GM23338 (cell line): ENCODE results near the gene FRMPD1.

Experiments
- EZH2phosphoT487 ChIP-seq: fragments of 200-600 bp; sonication (generic); IDR thresholded peaks from one replicate; pipeline ENCODE4 v1.8.1; 2018; ENCODE audit warnings: antibody characterized with exemption; ENCODE audit not compliant: unreplicated experiment
- POLR2AphosphoS5 ChIP-seq: IDR thresholded peaks from 2 replicates; pipeline ENCODE4 v1.6.1; 2016; ENCODE audit warnings: antibody characterized with exemption, low read depth
- REST ChIP-seq: IDR thresholded peaks from one replicate; pipeline ENCODE4 v1.6.1; 2018; ENCODE audit warnings: antibody characterized with exemption; ENCODE audit not compliant: unreplicated experiment
- STAT1 ChIP-seq: IDR thresholded peaks from one replicate; pipeline ENCODE4 v1.6.1; 2016; ENCODE audit warnings: antibody characterized with exemption; ENCODE audit not compliant: unreplicated experiment
- TF ChIP-seq, protein P1 (sequence below), 2 experiments: fragments of 200-600 bp in 1 of 2; sonication (generic) in 1 of 2; conservative IDR thresholded peaks; 2 replicates each; pipeline versions ENCODE4 v1.5.1 to v1.6.1; 2016 to 2017; ENCODE audit warnings: antibody characterized with exemption in 2 of 2, low read depth in 2 of 2, mild to moderate bottlenecking in 2 of 2, moderate library complexity in 1 of 2

DNA sequence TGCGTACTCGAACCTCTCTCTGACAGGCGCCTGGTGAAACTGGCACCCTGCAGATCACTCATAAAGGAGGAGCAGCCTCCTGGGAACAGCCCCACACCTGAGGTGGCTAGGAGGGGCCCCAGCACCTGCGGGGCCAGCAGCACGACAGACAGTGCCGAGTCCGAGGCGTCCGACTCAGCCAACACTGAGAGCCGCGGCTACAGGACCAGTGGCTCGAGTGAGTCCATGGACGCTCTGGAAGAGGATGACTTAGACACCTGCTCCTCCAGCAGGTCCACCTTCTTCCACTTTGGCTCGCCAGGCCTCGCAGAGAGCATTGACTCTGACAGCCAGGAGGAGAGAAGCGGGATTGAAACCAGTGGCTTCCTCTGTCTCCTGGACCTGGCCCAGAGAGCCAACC, 89.4 kb downstream of the FRMPD1 start:
- TF ChIP-seq, protein P1, sequence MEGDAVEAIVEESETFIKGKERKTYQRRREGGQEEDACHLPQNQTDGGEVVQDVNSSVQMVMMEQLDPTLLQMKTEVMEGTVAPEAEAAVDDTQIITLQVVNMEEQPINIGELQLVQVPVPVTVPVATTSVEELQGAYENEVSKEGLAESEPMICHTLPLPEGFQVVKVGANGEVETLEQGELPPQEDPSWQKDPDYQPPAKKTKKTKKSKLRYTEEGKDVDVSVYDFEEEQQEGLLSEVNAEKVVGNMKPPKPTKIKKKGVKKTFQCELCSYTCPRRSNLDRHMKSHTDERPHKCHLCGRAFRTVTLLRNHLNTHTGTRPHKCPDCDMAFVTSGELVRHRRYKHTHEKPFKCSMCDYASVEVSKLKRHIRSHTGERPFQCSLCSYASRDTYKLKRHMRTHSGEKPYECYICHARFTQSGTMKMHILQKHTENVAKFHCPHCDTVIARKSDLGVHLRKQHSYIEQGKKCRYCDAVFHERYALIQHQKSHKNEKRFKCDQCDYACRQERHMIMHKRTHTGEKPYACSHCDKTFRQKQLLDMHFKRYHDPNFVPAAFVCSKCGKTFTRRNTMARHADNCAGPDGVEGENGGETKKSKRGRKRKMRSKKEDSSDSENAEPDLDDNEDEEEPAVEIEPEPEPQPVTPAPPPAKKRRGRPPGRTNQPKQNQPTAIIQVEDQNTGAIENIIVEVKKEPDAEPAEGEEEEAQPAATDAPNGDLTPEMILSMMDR (conservative IDR thresholded peaks at IDR 0.05; ENCODE audit: low read depth in 2 of 2) = no peak
- TF ChIP-seq STAT1 = no peak
- TF ChIP-seq EZH2phosphoT487 = no peak
- TF ChIP-seq REST = no peak
- no peak for TF ChIP-seq POLR2AphosphoS5
